ENCODE measurements around the gene MED7.

MED7 gene

DNA sequence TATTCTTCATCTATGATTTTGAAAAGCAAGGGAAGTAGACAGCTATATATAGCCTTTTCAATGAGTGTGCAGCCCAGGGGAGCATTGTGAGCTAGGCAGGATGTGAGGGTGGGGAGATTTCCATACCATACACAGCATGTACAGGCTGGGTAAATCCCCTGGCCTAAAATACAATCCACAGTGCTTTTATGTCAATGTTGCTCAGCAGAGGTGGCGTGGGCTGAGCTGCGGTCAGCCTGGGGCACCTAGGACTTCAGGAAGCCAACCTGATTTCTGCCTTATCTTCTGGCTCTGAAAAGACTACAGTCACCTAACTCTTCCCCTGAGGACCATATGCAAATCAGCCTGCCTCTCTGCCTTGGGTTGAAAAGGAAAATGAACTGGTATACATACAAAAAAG, 29.7 kb upstream of the MED7 start:
- in situ Hi-C loops (cut with MboI; ENCODE audit: low sequenced_read_pairs, unreplicated experiment), result loop anchor here (25.0 kb wide), 1 partner anchor 140 kb away; no protein-coding TSS in a partner anchor
- TF ChIP-seq, protein P1, sequence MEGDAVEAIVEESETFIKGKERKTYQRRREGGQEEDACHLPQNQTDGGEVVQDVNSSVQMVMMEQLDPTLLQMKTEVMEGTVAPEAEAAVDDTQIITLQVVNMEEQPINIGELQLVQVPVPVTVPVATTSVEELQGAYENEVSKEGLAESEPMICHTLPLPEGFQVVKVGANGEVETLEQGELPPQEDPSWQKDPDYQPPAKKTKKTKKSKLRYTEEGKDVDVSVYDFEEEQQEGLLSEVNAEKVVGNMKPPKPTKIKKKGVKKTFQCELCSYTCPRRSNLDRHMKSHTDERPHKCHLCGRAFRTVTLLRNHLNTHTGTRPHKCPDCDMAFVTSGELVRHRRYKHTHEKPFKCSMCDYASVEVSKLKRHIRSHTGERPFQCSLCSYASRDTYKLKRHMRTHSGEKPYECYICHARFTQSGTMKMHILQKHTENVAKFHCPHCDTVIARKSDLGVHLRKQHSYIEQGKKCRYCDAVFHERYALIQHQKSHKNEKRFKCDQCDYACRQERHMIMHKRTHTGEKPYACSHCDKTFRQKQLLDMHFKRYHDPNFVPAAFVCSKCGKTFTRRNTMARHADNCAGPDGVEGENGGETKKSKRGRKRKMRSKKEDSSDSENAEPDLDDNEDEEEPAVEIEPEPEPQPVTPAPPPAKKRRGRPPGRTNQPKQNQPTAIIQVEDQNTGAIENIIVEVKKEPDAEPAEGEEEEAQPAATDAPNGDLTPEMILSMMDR (IDR thresholded peaks at IDR 0.05; ENCODE audit: borderline replicate concordance, control extremely low read depth, extremely low read depth, insufficient read depth, missing control alignments), result no peak
- DNase-seq (ENCODE audit: low spot score), result peak; percentile 80

GRCh38 chr5:157168286-157168685, 25.6 kb upstream of the MED7 start:
- TF ChIP-seq, protein P1 (IDR thresholded peaks at IDR 0.05; ENCODE audit: borderline replicate concordance, control extremely low read depth, extremely low read depth, insufficient read depth, missing control alignments), result no peak
- no peak for DNase-seq (ENCODE audit: low spot score)
- in situ Hi-C loops (cut with MboI; ENCODE audit: low sequenced_read_pairs, unreplicated experiment), result loop anchor here (25.0 kb wide), 1 partner anchor 144 kb away; no protein-coding TSS in a partner anchor

DNA sequence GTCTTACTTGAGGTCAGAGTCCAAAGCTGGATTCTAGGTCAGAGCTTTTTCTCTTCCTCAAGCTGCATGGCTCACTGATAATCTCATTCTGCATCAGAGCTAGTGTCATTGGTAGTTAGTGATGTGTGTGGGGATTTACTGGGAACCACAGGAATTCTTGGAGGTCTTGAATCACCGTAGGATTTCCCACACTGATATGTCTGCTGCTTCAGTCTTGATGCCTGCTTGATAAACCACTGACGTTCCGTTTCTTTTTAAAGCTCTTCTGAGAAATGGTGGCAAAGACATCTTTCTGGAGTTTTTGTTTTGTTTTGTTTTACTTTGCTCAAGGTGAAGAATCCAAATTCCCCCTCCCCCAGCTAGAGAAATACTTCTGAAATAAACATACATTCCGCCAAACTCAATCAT, 24.6 kb upstream of the MED7 start:
- in situ Hi-C loops (cut with MboI; ENCODE audit: low sequenced_read_pairs, unreplicated experiment), result loop anchor here (25.0 kb wide), 1 partner anchor 145 kb away; no protein-coding TSS in a partner anchor
- DNase-seq (ENCODE audit: low spot score), result no peak
- TF ChIP-seq, protein P1 (IDR thresholded peaks at IDR 0.05; ENCODE audit: borderline replicate concordance, control extremely low read depth, extremely low read depth, insufficient read depth, missing control alignments), result no peak

DNA sequence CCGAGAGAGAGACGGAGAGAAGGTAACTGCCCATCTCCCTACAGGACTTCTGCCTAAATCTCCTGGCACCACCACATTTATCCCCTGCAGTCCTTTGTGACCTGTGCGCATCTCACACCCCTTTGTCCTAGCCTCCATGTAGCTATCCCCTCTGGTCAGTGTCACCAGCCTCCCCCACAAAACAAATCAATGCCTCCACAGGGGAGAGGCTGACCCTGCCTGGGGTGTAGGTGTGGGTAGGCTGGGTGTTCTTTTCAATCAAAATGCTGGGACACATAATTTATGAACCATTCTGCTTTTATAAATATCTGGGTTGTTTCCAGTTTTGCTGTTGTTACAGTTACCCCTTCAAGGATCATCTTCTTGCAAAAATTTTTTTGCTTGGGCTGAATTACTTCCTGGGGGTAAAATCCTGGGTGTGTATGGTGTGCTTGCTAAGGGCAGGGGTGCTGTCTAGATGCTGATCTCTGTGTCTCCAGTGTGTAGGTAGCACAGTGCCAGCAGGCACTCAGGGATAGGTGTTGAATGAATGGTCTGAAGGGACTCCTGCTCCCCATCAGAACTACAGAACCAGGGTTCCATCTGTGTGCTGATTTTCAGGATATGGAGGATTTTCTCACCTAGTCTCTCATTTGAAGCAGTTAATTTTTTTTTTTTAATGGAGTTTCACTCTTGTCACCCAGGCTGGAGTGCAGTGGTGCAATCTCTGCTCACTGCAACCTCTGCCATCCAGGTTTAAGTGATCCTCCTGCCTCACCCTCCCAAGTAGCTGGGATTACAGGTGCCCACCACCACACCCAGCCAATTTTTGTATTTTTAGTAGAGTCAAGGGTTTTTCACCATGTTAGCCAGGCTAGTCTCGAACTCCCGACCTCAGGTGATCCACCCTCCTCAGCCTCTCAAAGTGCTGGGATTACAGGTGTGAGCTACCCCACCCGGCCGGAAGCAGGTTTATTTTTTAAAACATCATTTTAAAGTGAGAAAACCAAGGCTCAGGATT, 23.8 kb upstream of the MED7 start, which contains the start of gene GARIN3:
TSS of gene GARIN3 (minus strand) at position 51 of the 1,000 bp plus-strand sequence. CDS start 96 bp downstream, outside the sequence.
- in situ Hi-C loops (cut with MboI; ENCODE audit: low sequenced_read_pairs, unreplicated experiment), result loop anchor here (25.0 kb wide), 1 partner anchor 146 kb away; no protein-coding TSS in a partner anchor
- TF ChIP-seq, protein P1 (IDR thresholded peaks at IDR 0.05; ENCODE audit: borderline replicate concordance, control extremely low read depth, extremely low read depth, insufficient read depth, missing control alignments), result no peak
- DNase-seq (ENCODE audit: low spot score), result no peak

- in situ Hi-C loops (cut with MboI; ENCODE audit: low sequenced_read_pairs, unreplicated experiment), result loop anchor here (25.0 kb wide), 1 partner anchor 147 kb away; no protein-coding TSS in a partner anchor
- no peak for DNase-seq (ENCODE audit: low spot score)
- TF ChIP-seq, protein P1 (IDR thresholded peaks at IDR 0.05; ENCODE audit: borderline replicate concordance, control extremely low read depth, extremely low read depth, insufficient read depth, missing control alignments), result no peak
Observed at GRCh38 chr5:157165668-157166067, 23.0 kb upstream of the MED7 start.

DNA sequence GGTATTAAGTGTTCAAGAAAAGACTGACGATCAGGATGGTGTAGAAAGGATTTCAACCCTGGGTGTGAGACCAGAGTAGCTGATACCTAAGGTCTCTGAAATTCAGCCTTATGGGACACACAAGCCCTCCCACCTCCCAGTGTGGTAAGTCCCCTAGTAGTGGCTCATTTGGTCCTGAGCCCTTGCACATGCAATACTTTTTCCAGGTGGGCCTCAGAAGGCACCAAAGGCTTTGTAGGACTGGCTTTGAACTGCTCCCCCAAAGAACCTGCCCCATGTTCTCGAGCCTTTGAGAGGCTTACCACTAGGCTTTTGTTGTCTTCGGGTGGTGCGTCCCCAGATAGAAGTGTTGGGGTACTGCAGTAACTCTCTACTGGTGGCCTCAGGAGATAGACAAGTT, 22.6 kb upstream of the MED7 start:
- DNase-seq (ENCODE audit: low spot score), result no peak

More for the DNA sequence above, 22.6 kb upstream of the MED7 start:
- in situ Hi-C loops (cut with MboI; ENCODE audit: low sequenced_read_pairs, unreplicated experiment), result loop anchor here (25.0 kb wide), 1 partner anchor 147 kb away; no protein-coding TSS in a partner anchor
- TF ChIP-seq, protein P1 (IDR thresholded peaks at IDR 0.05; ENCODE audit: borderline replicate concordance, control extremely low read depth, extremely low read depth, insufficient read depth, missing control alignments), result no peak
